GM10266 (cell line): ENCODE results near the gene LRRN4.

Source experiments
- DNase-seq: peaks from one replicate; pipeline ENCODE4 v3.0.0; 2012; ENCODE audit errors: extremely low spot score
- CTCF ChIP-seq: IDR thresholded peaks from 2 replicates; pipeline ENCODE4 v1.5.1; 2012; ENCODE audit warnings: mild to moderate bottlenecking, low read depth; ENCODE audit not compliant: control insufficient read depth, insufficient read depth; ENCODE audit errors: missing control alignments

The LRRN4 gene

GRCh38 chr20:6053064-6053775 is 640 bp downstream of the LRRN4 start:
- DNase-seq: no peak
- no peak for TF ChIP-seq CTCF

- no peak for TF ChIP-seq CTCF
- DNase-seq: no peak
Observed at GRCh38 chr20:6051505-6051904, 2.4 kb downstream of the LRRN4 start.

DNA sequence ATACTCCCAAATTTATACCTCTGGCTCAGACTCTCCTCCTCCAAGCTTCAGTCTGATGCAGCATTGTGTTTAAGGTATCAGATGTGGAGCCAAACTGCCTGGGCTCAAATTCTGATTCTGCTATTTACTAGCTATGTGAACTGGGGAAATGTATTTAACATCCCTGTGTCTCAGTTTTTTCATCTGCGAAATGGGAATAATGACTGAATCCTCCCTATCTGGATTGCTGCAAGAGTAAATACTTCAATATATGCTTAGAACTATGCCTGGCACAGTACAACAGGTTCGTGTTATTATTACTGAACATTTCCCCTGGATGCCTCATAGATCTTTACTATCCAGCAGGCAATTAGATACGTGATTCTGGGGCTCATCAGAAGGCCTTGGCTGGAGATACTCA is 5.5 kb downstream of the LRRN4 start:
- DNase-seq: no peak
- no peak for TF ChIP-seq CTCF

DNA sequence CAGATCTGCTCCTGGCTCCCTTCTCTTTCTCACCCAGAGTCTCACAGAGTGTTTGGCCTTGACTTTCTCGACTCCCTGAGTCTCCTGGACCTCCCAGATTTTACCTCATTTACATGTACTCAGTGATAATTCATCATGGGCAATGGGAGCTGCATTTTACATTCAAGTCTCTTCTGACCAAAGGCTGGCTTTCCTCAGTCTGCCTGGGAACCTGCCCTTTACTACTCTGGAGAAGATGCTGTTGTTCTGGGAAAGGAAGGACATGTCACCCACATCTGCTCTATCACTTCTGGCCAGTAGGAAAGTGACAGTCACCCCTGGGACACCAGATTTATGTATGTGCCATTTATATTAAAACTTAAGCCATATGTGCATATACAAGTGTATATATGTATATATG is 7.4 kb downstream of the LRRN4 start:
- TF ChIP-seq CTCF: no peak
- DNase-seq: no peak

GRCh38 chr20:6045566-6045965 is 8.3 kb downstream of the LRRN4 start:
- TF ChIP-seq CTCF: no peak

DNA sequence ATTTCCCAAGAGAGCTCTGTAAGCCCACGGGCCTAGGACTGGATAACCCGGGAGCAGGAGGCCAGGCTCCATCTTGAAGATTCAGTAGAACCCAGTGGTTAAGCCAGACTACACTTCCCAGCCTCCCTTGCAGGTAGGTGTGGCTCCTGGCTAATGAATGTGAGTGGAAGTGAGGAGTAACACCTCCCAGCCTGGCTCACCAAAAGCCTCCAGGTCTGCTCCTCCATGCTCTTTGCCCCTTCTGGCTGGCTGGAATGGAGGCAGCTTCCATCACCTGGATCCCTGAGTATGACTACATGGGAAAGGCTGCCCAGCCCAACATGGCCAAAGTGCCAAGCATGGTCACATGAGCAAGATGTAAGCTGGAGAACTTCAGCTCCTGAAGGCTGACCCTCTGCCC is 9.7 kb downstream of the LRRN4 start:
- DNase-seq: no peak
- TF ChIP-seq CTCF: no peak

More at GRCh38 chr20:6045566-6045965, 8.3 kb downstream of the LRRN4 start:
- DNase-seq: no peak

- TF ChIP-seq CTCF: no peak
- DNase-seq: no peak
Observed at GRCh38 chr20:6041808-6042265, 12.0 kb downstream of the LRRN4 start.
